ENCODE measurements around the gene KCNC2.

Gene KCNC2

GRCh38 chr12:75047885-75048525, 161.6 kb downstream of the KCNC2 start:
- no peak for DNase-seq

- DNase-seq, result no peak
These were observed 167.5 kb downstream of the KCNC2 start for GRCh38 chr12:75042125-75042524.

GRCh38 chr12:75041472-75041871, 168.2 kb downstream of the KCNC2 start:
- DNase-seq, result no peak

- DNase-seq, result no peak
These were observed 189.5 kb downstream of the KCNC2 start for GRCh38 chr12:75020068-75020557.

GRCh38 chr12:75011120-75011519, 198.5 kb downstream of the KCNC2 start:
- DNase-seq, result peak; percentile 39

- no peak for DNase-seq
These were observed 202.5 kb downstream of the KCNC2 start for GRCh38 chr12:75007133-75007532.

GRCh38 chr12:75000120-75000519, 209.5 kb downstream of the KCNC2 start:
- no peak for DNase-seq

GRCh38 chr12:74999474-74999873, 210.2 kb downstream of the KCNC2 start:
- DNase-seq, result no peak

Data from activated naive CD4-positive, alpha-beta T cell treated with Interleukin-2 at 50 U/mL for 16 hours (primary cell).